Heart right ventricle (tissue), 16 donors: ENCODE measurements around the gene MPI. TPM values are rescaled to one million over a fixed set of nuclear protein-coding genes. Genes with fewer than 3 reads are reported as not detected.

ENCODE experiments used
- ATAC-seq, 8 donors: fragments of 200-7000 bp; cut with Tn5 transposase; one replicate each; pipeline ENCODE4 v1.9.1; 2020; ENCODE audit warnings: mild to moderate bottlenecking in 8 of 8, moderate library complexity in 8 of 8, moderate number of reproducible peaks in 1 of 8
- DNase-seq, 2 donors: peaks; one replicate each; pipeline ENCODE4 v3.0.0-alpha.2; 2020
- H3K27ac ChIP-seq, 10 donors: fragments of 200-600 bp; sonication (generic) in 2 of 10; one replicate each; pipeline versions ENCODE4 v1.5.0 to v1.8.0; 2020 to 2022; ENCODE audit warnings: mild to moderate bottlenecking in 3 of 10
- H3K27me3 ChIP-seq, 7 donors: fragments of 200-600 bp; one replicate each; pipeline ENCODE4 v1.8.0; 2021 to 2022; ENCODE audit warnings: mild to moderate bottlenecking in 2 of 7
- H3K36me3 ChIP-seq, 9 donors: fragments of 200-600 bp; sonication (generic) in 1 of 9; one replicate each; pipeline versions ENCODE4 v1.5.0 to v1.8.0; 2020 to 2022; ENCODE audit warnings: mild to moderate bottlenecking in 2 of 9
- H3K4me1 ChIP-seq, 9 donors: fragments of 200-600 bp; sonication (generic) in 1 of 9; one replicate each; pipeline versions ENCODE4 v1.5.0 to v1.8.0; 2020 to 2022; ENCODE audit warnings: mild to moderate bottlenecking in 4 of 9
- H3K4me3 ChIP-seq, 10 donors: fragments of 200-600 bp; sonication (generic) in 2 of 10; one replicate each; pipeline versions ENCODE4 v1.5.0 to v1.8.0; 2020 to 2022; ENCODE audit warnings: mild to moderate bottlenecking in 7 of 10, moderate library complexity in 2 of 10
- H3K9me3 ChIP-seq, 11 donors: fragments of 200-600 bp in 10 of 11; sonication (generic) in 2 of 11; one replicate each; pipeline versions ENCODE4 v1.5.0 to v1.8.0; 2013 to 2022; ENCODE audit warnings: mild to moderate bottlenecking in 2 of 11, control low read depth in 1 of 11, moderate library complexity in 1 of 11
- CTCF ChIP-seq, 9 donors: fragments of 200-600 bp; sonication (generic) in 2 of 9; IDR thresholded peaks; one replicate each; pipeline versions ENCODE4 v1.5.0 to v1.8.0; 2021 to 2022; ENCODE audit warnings: antibody characterized with exemption in 9 of 9, mild to moderate bottlenecking in 5 of 9, moderate library complexity in 1 of 9
- WGBS, 2 donors: extraction: QIAGEN DNeasy Blood & Tissue Kit; methylation state at CpG; one replicate each; pipeline ENCODE4 v1.1.7; 2013; ENCODE audit warnings: inconsistent platforms in 1 of 2; 5-methylcytosine and 5-hydroxymethylcytosine counted together
- intact Hi-C, 10 donors: fragments of 100-400 bp; cut with DNase I; formaldehyde crosslinking; loops; one replicate each; pipeline versions ENCODE4 v1.11.1 to v1.14.2; 2022
- polyA plus RNA-seq, 2 donors: library from polyadenylated mRNA; stranded (reverse); fragments of 200-250 nt; gene quantifications; one replicate each; pipeline ENCODE4 v1.2.3, GENCODE V29; 2013
- total RNA-seq, 10 donors: library from RNA; stranded (reverse); fragmentation: NEBNext Ultra II Directional in 3 of 10; extraction: Animal tissue kit (Norgen Biotek cat#: 25700) in 3 of 10; gene quantifications; one replicate each; pipeline versions ENCODE4 v1.2.1 to v1.2.4, GENCODE V29; 2021 to 2023
- donor health status: Arrhythmogenic right ventricular cardiomyopathy.
- donor health status: ischemic (EF 13 %, LVEDD 7.1; RV severe dilation, severe dysfunction).
- donor health status: healthy with polysubstance abuse.
- donor health status: DM: no; HTN: yes; CAD: no.
- donor health status: DM: no; HTN: no; CAD: no.
- donor health status: ischemic (EF 25% LVEDD 6.9; RV normal size, moderate dysfunction).
- donor health status: ischemic (EF 25% LVEDD 5.7; RV mildly dilated, moderate dysfunction).
- donor health status: healthy.
- donor health status: DM: yes; HTN: yes; CAD: no.
- donor health status: Ischemic cardiomyopathy.
- donor health status: ischemic (EF 35%, LVEDD 5.7; RV mildly dilated, moderate dysfunction).
- donor health status: nonischemic (EF 11% LVEDD 7.7; RV severe dilation, severe dysfunction).
- donor health status: DM: yes; HTN: yes; CAD: no.
- donor health status: PGD.
- donor health status: ischemic (EF 29% LVEDD 5.4; RV normal size, mild dysfunction).
- donor health status: nonischemic (EF 23%, LVEDD 6.1; RV moderate dilation, normal function).

The MPI gene
- total and polyA plus RNA-seq, 12 donors, result 24.4 to 86.4 (median 54.5) TPM

- peak overlapping the region; percentile 70 to 100 (median 90) for H3K4me3 ChIP-seq
- peak overlapping the region; percentile 96 to 100 (median 98) for H3K27ac ChIP-seq
- no peaks in the 10 kb centered on the region for H3K9me3 ChIP-seq
- intact Hi-C loops, result loop anchor here in 3 of 10 donors (2.0 to 5.0 kb wide), 3 partner anchors 30 to 155 kb away; partner anchors contain the start of genes CSK (in 1 of the 3), FAM219B (in 1 of the 3) and ULK3 (in 1 of the 3)
- H3K27me3 ChIP-seq, result no peaks in the 10 kb centered on the region
- H3K4me1 ChIP-seq, result peaks cover 6 to 52% (median 40%) of the 10 kb centered on the region in 9 donors
- 0% methylated on average over 18 of the region's 18 CpGs for WGBS, 2 donors
- TF ChIP-seq CTCF (IDR thresholded peaks at IDR 0.05), result no peak
- DNase-seq, result no peak
- peaks cover 0 to 8% (median 0%) of the 10 kb centered on the region in 9 donors for H3K36me3 ChIP-seq
- peak in 1 of 8 donors; percentile 65 for ATAC-seq
These were observed 47.4 kb downstream of the MPI start for GRCh38 chr15:74937272-74937589.

GRCh38 chr15:74937590-74938371, 47.9 kb downstream of the MPI start, which contains the start of gene COX5A:
Gene COX5A (minus strand): TSS chr15:74938073. CDS start chr15:74938014, 59 bp downstream.
- no peaks in the 10 kb centered on the region for H3K9me3 ChIP-seq
- H3K4me3 ChIP-seq, result peak within 1 kb of the TSS; percentile 70 to 100 (median 90)
- WGBS, 2 donors, result 0% methylated on average over 85 of the region's 85 CpGs
- DNase-seq (peak; percentile 92 to 95), ATAC-seq (peak; percentile 96 to 98 (median 98))
- peak within 1 kb of the TSS; percentile 96 to 100 (median 98) for H3K27ac ChIP-seq
- peaks cover 0 to 8% (median 0%) of the 10 kb centered on the region in 9 donors for H3K36me3 ChIP-seq
- TF ChIP-seq CTCF (IDR thresholded peaks at IDR 0.05), result peak in 1 of 9 donors; percentile 19
- peaks cover 6 to 46% (median 39%) of the 10 kb centered on the region in 9 donors for H3K4me1 ChIP-seq
- H3K27me3 ChIP-seq, result no peaks in the 10 kb centered on the region
- intact Hi-C loops, result loop anchor here in 3 of 10 donors (2.0 to 5.0 kb wide), 3 partner anchors 31 to 155 kb away; partner anchors contain the start of genes CSK (in 1 of the 3), FAM219B (in 1 of the 3) and ULK3 (in 1 of the 3)

GRCh38 chr15:74950078-74950908, 60.5 kb downstream of the MPI start:
- Histone ChIP-seq H3K36me3 (no peaks in the 10 kb centered on the region), H3K27me3 (peaks cover 0 to 4% (median 0%) of the 10 kb centered on the region in 7 donors), H3K27ac (no peak overlapping the region), H3K4me3 (no peak overlapping the region), H3K9me3 (no peaks in the 10 kb centered on the region), H3K4me1 (peaks cover 0 to 20% (median 14%) of the 10 kb centered on the region in 9 donors)
- peak; percentile 88 to 98 (median 95) for TF ChIP-seq CTCF (IDR thresholded peaks at IDR 0.05)
- ATAC-seq (peak; percentile 66 to 82 (median 69)), DNase-seq (peak in 1 of 2 donors; percentile 73)
- 43 to 46% methylated on average over 7 of the region's 7 CpGs for WGBS, 2 donors
- intact Hi-C loops, result loop anchor here (1.0 to 10.0 kb wide), 8 partner anchors 178 to 575 kb away; no protein-coding TSS in a partner anchor

- no peak for DNase-seq
- intact Hi-C loops, result loop anchor here (2.0 to 10.0 kb wide), 7 partner anchors 179 to 576 kb away; no protein-coding TSS in a partner anchor
- no peaks in the 10 kb centered on the region for H3K9me3 ChIP-seq
- H3K4me3 ChIP-seq, result no peak overlapping the region
- peaks cover 0 to 27% (median 19%) of the 10 kb centered on the region in 9 donors for H3K4me1 ChIP-seq
- TF ChIP-seq CTCF (IDR thresholded peaks at IDR 0.05), result no peak
- WGBS, 2 donors, result 68% methylated on average over 3 of the region's 3 CpGs
- ATAC-seq, result no peak
- H3K27ac ChIP-seq, result no peak overlapping the region
- H3K36me3 ChIP-seq, result no peaks in the 10 kb centered on the region
- peaks cover 0 to 11% (median 0%) of the 10 kb centered on the region in 7 donors for H3K27me3 ChIP-seq
These were observed 61.2 kb downstream of the MPI start for GRCh38 chr15:74951006-74951405.
